CD8-positive, alpha-beta memory T cell (primary cell): ENCODE results near the gene INSYN2B. TPM values are rescaled to one million over a fixed set of nuclear protein-coding genes. Genes with fewer than 3 reads are reported as not detected.

Experiments
- CTCF ChIA-PET: fragments of 350-600 bp; sonication (Branson Sonifier 250); formaldehyde crosslinking; loops from one replicate; lab custom pipeline; 2021; ENCODE audit warnings: antibody characterized with exemption; lab: Charles Lee
- POLR2A ChIA-PET: fragments of 350-600 bp; sonication (Branson Sonifier 250); formaldehyde crosslinking; loops from one replicate; lab custom pipeline; 2021; ENCODE audit warnings: antibody characterized with exemption; lab: Charles Lee
- DNase-seq, 5 donors: peaks; one replicate each; pipeline versions ENCODE4 v3.0.0 to v3.0.0-alpha.2; 2020 to 2022; ENCODE audit warnings: mixed read lengths in 1 of 5
- H3K27ac ChIP-seq: one replicate; pipeline ENCODE4 v1.7.0; 2013; ENCODE audit warnings: low read depth, mild to moderate bottlenecking, low read length, moderate library complexity
- H3K27me3 ChIP-seq: 2 replicates; pipeline ENCODE4 v1.7.0; 2013; ENCODE audit warnings: low read length, mild to moderate bottlenecking; ENCODE audit not compliant: insufficient read depth, poor library complexity, severe bottlenecking
- H3K36me3 ChIP-seq: 2 replicates; pipeline ENCODE4 v1.7.0; 2013; ENCODE audit warnings: mild to moderate bottlenecking, low read length, moderate library complexity; ENCODE audit not compliant: insufficient read depth
- H3K4me1 ChIP-seq: 2 replicates; pipeline ENCODE4 v1.7.0; 2013; ENCODE audit warnings: mild to moderate bottlenecking, low read length, moderate library complexity; ENCODE audit not compliant: insufficient read depth
- H3K4me3 ChIP-seq: 2 replicates; pipeline ENCODE4 v1.7.0; 2013; ENCODE audit warnings: mild to moderate bottlenecking, low read length
- H3K9me3 ChIP-seq: 2 replicates; pipeline ENCODE4 v1.7.0; 2013; ENCODE audit warnings: mild to moderate bottlenecking, low read length
- H3K27ac Mint-ChIP-seq, 8 donors: one replicate each; pipeline ENCODE4 v1.8.0; 2020 to 2021; ENCODE audit warnings: mixed read lengths in 8 of 8, mild to moderate bottlenecking in 6 of 8, inconsistent platforms in 3 of 8, moderate library complexity in 3 of 8
- H3K27me3 Mint-ChIP-seq, 2 donors: one replicate each; pipeline ENCODE4 v1.8.0; 2020 to 2021; ENCODE audit warnings: mixed read lengths in 2 of 2, mild to moderate bottlenecking in 1 of 2, moderate library complexity in 1 of 2
- H3K36me3 Mint-ChIP-seq, 3 donors: one replicate each; pipeline ENCODE4 v1.8.0; 2020 to 2021; ENCODE audit warnings: mixed read lengths in 3 of 3, inconsistent platforms in 1 of 3, mild to moderate bottlenecking in 1 of 3
- H3K4me1 Mint-ChIP-seq, 3 donors: one replicate each; pipeline ENCODE4 v1.8.0; 2020 to 2021; ENCODE audit warnings: mixed read lengths in 3 of 3, inconsistent platforms in 1 of 3, mild to moderate bottlenecking in 1 of 3
- H3K4me3 Mint-ChIP-seq, 7 donors: one replicate each; pipeline ENCODE4 v1.8.0; 2020 to 2021; ENCODE audit warnings: mixed read lengths in 7 of 7, mild to moderate bottlenecking in 6 of 7, moderate library complexity in 4 of 7, inconsistent platforms in 2 of 7
- H3K9me3 Mint-ChIP-seq, 5 donors: one replicate each; pipeline ENCODE4 v1.8.0; 2020 to 2022; ENCODE audit warnings: mixed read lengths in 5 of 5, mild to moderate bottlenecking in 3 of 5, moderate library complexity in 2 of 5, inconsistent platforms in 1 of 5
- polyA plus RNA-seq: library from polyadenylated mRNA; unstranded; fragments of 300-500 nt; fragmentation: Illumina TruSeq; gene quantifications from one replicate; pipeline ENCODE4 v1.2.3, GENCODE V29; 2021
- total RNA-seq, 2 experiments: library from RNA; stranded (reverse); gene quantifications; one replicate each; pipeline ENCODE4 v1.2.3, GENCODE V29; 2021

The INSYN2B gene
- total and polyA plus RNA-seq, 3 experiments from 2014 or later = not detected

GRCh38 chr5:169831331-169831730, 149.0 kb downstream of the INSYN2B start:
- peak overlapping the region in 4 of 8 donors; percentile 25 to 62 (median 29) for H3K27ac Mint-ChIP-seq
- H3K4me3 ChIP-seq = no peak overlapping the region
- H3K36me3 ChIP-seq = no peaks in the 10 kb centered on the region
- CTCF ChIA-PET = no interaction called here
- H3K4me1 ChIP-seq = no peaks in the 10 kb centered on the region
- POLR2A ChIA-PET = no interaction called here
- peaks cover 0 to 35% (median 11%) of the 10 kb centered on the region in 3 donors for H3K36me3 Mint-ChIP-seq
- no peaks in the 10 kb centered on the region for H3K9me3 Mint-ChIP-seq
- peaks cover 26 to 70% (median 59%) of the 10 kb centered on the region in 3 donors for H3K4me1 Mint-ChIP-seq
- H3K9me3 ChIP-seq = no peaks in the 10 kb centered on the region
- H3K4me3 Mint-ChIP-seq = no peak overlapping the region
- H3K27me3 Mint-ChIP-seq = no peaks in the 10 kb centered on the region
- no peak overlapping the region for H3K27ac ChIP-seq
- H3K27me3 ChIP-seq = no peaks in the 10 kb centered on the region
- DNase-seq = no peak

- Mint-ChIP-seq H3K27me3 (no peaks in the 10 kb centered on the region), H3K4me1 (peaks cover 20 to 64% (median 49%) of the 10 kb centered on the region in 3 donors), H3K4me3 (no peak overlapping the region), H3K36me3 (peaks cover 0 to 42% (median 14%) of the 10 kb centered on the region in 3 donors), H3K27ac (peak overlapping the region in 4 of 8 donors; percentile 3 to 56 (median 39)), H3K9me3 (no peaks in the 10 kb centered on the region)
- Histone ChIP-seq H3K9me3 (no peaks in the 10 kb centered on the region), H3K27me3 (no peaks in the 10 kb centered on the region), H3K4me1 (no peaks in the 10 kb centered on the region), H3K4me3 (no peak overlapping the region), H3K36me3 (no peaks in the 10 kb centered on the region), H3K27ac (no peak overlapping the region)
- CTCF ChIA-PET = interaction anchor here (1.3 kb wide), 1 partner anchor 9 kb away, joined by 3 read pairs; no protein-coding TSS in a partner anchor
- POLR2A ChIA-PET = no interaction called here
- DNase-seq = no peak
These were observed 151.9 kb downstream of the INSYN2B start for GRCh38 chr5:169828385-169828784.

- no peak overlapping the region for H3K27ac ChIP-seq
- POLR2A ChIA-PET = no interaction called here
- Mint-ChIP-seq H3K36me3 (peaks cover 4 to 41% (median 14%) of the 10 kb centered on the region in 3 donors), H3K27me3 (no peaks in the 10 kb centered on the region), H3K9me3 (peaks cover 0 to 2% (median 0%) of the 10 kb centered on the region in 5 donors), H3K27ac (peak overlapping the region in 2 of 8 donors; percentile 23 to 67), H3K4me3 (no peak overlapping the region), H3K4me1 (peaks cover 22 to 57% (median 43%) of the 10 kb centered on the region in 3 donors)
- no peak for DNase-seq
- no peaks in the 10 kb centered on the region for H3K36me3 ChIP-seq
- H3K4me1 ChIP-seq = no peaks in the 10 kb centered on the region
- CTCF ChIA-PET = interaction anchor here (0.7 to 1.7 kb wide), 3 partner anchors 8 to 19 kb away, joined by 3 to 4 read pairs (median 3); no protein-coding TSS in a partner anchor
- no peak overlapping the region for H3K4me3 ChIP-seq
- H3K27me3 ChIP-seq = no peaks in the 10 kb centered on the region
- no peaks in the 10 kb centered on the region for H3K9me3 ChIP-seq
These were observed 152.5 kb downstream of the INSYN2B start for GRCh38 chr5:169827769-169828168.

- Histone ChIP-seq H3K4me3 (no peak overlapping the region), H3K27me3 (no peaks in the 10 kb centered on the region), H3K9me3 (no peaks in the 10 kb centered on the region), H3K4me1 (no peaks in the 10 kb centered on the region), H3K27ac (no peak overlapping the region), H3K36me3 (no peaks in the 10 kb centered on the region)
- Mint-ChIP-seq H3K9me3 (peaks cover 0 to 2% (median 0%) of the 10 kb centered on the region in 5 donors), H3K4me1 (peaks cover 21 to 46% (median 31%) of the 10 kb centered on the region in 3 donors), H3K36me3 (peaks cover 4 to 34% (median 10%) of the 10 kb centered on the region in 3 donors), H3K27me3 (no peaks in the 10 kb centered on the region), H3K4me3 (no peak overlapping the region), H3K27ac (no peak overlapping the region)
- DNase-seq = no peak
- CTCF ChIA-PET = interaction anchor here (1.5 to 1.7 kb wide), 2 partner anchors 9 to 11 kb away, joined by 3 to 4 read pairs; no protein-coding TSS in a partner anchor
- POLR2A ChIA-PET = no interaction called here
These were observed 153.7 kb downstream of the INSYN2B start for GRCh38 chr5:169826618-169827017.

- POLR2A ChIA-PET = no interaction called here
- Histone ChIP-seq H3K9me3 (no peaks in the 10 kb centered on the region), H3K27me3 (no peaks in the 10 kb centered on the region), H3K27ac (no peak overlapping the region), H3K4me1 (no peaks in the 10 kb centered on the region), H3K36me3 (peaks cover 11% of the 10 kb centered on the region), H3K4me3 (no peak overlapping the region)
- peaks cover 4 to 19% (median 11%) of the 10 kb centered on the region in 3 donors for H3K4me1 Mint-ChIP-seq
- no peak overlapping the region for H3K4me3 Mint-ChIP-seq
- peak overlapping the region in 2 of 8 donors; percentile 7 to 78 for H3K27ac Mint-ChIP-seq
- DNase-seq = no peak
- no peaks in the 10 kb centered on the region for H3K27me3 Mint-ChIP-seq
- CTCF ChIA-PET = no interaction called here
- no peaks in the 10 kb centered on the region for H3K9me3 Mint-ChIP-seq
- H3K36me3 Mint-ChIP-seq = peaks cover 20 to 79% (median 40%) of the 10 kb centered on the region in 3 donors
These were observed 163.3 kb downstream of the INSYN2B start for GRCh38 chr5:169817031-169817430.

- H3K36me3 Mint-ChIP-seq = peaks cover 30 to 90% (median 51%) of the 10 kb centered on the region in 3 donors
These were observed 165.8 kb downstream of the INSYN2B start for GRCh38 chr5:169814522-169814921.

More at GRCh38 chr5:169814522-169814921, 165.8 kb downstream of the INSYN2B start:
- Histone ChIP-seq H3K36me3 (peaks cover 14% of the 10 kb centered on the region), H3K9me3 (no peaks in the 10 kb centered on the region), H3K27ac (no peak overlapping the region), H3K4me1 (no peaks in the 10 kb centered on the region), H3K27me3 (no peaks in the 10 kb centered on the region), H3K4me3 (no peak overlapping the region)
- Mint-ChIP-seq H3K4me1 (peaks cover 12 to 34% (median 16%) of the 10 kb centered on the region in 3 donors), H3K4me3 (no peak overlapping the region), H3K9me3 (no peaks in the 10 kb centered on the region), H3K27me3 (no peaks in the 10 kb centered on the region), H3K27ac (no peak overlapping the region)
- DNase-seq = no peak
- CTCF ChIA-PET = no interaction called here
- POLR2A ChIA-PET = no interaction called here

Other genes starting within 250 kb of the INSYN2B start
- gene FOXI1, start 125.4 kb upstream of the INSYN2B start, total RNA-seq = not detected
- gene FOXI1, start 125.4 kb upstream of the INSYN2B start, polyA plus RNA-seq = not detected